Central memory CD4-positive, alpha-beta T cell (primary cell): ENCODE measurements around the gene CDH24.
"Not testable (repeated sequence)": the region's sequence is repeated elsewhere in the genome, so short reads cannot be mapped to it uniquely, and the experiment has no call there.

Experiments
- DNase-seq: peaks from one replicate; pipeline ENCODE4 v3.0.0; 2022

The CDH24 gene

GRCh38 chr14:23015618-23016017, 41.7 kb downstream of the CDH24 start:
- no peak for DNase-seq

- not testable (repeated sequence) for DNase-seq
These were observed 43.6 kb downstream of the CDH24 start for GRCh38 chr14:23013749-23014054.

GRCh38 chr14:23013054-23013748, 44.1 kb downstream of the CDH24 start:
- no peak for DNase-seq

- DNase-seq = peak; percentile 67
These were observed 47.2 kb downstream of the CDH24 start, which contains the start of gene C14orf93 for GRCh38 chr14:23009939-23010726. C14orf93 (minus strand) TSS chr14:23010143; CDS start chr14:22999023, 11,120 bp downstream.

- no peak for DNase-seq
These were observed 47.8 kb downstream of the CDH24 start for GRCh38 chr14:23009483-23009938.

GRCh38 chr14:23008831-23009230, 48.5 kb downstream of the CDH24 start:
- no peak for DNase-seq

GRCh38 chr14:23006544-23007419, 50.5 kb downstream of the CDH24 start:
- DNase-seq = peak; percentile 99

- no peak for DNase-seq
These were observed 51.2 kb downstream of the CDH24 start for GRCh38 chr14:23006188-23006534.

GRCh38 chr14:23005451-23006187, 51.7 kb downstream of the CDH24 start:
- DNase-seq = no peak

GRCh38 chr14:23004274-23004673, 53.0 kb downstream of the CDH24 start:
- DNase-seq = not testable (repeated sequence)

GRCh38 chr14:23002592-23002991, 54.7 kb downstream of the CDH24 start:
- no peak for DNase-seq

- no peak for DNase-seq
These were observed 56.5 kb downstream of the CDH24 start for GRCh38 chr14:23000860-23001259.

- DNase-seq = no peak
These were observed 58.8 kb downstream of the CDH24 start for GRCh38 chr14:22998329-22999012.

GRCh38 chr14:22997676-22998323, 59.5 kb downstream of the CDH24 start:
- DNase-seq = no peak
